Activated CD4-positive, alpha-beta memory T cell treated with anti-CD3 and anti-CD28 coated beads for 36 hours (primary cell): ENCODE data around the gene TSHZ2. TPM values are rescaled to one million over a fixed set of nuclear protein-coding genes. Genes with fewer than 3 reads are reported as not detected.
"Not testable (repeated sequence)": the region's sequence is repeated elsewhere in the genome, so short reads cannot be mapped to it uniquely, and the experiment has no call there.

ENCODE experiments used
- CTCF ChIA-PET: fragments of 350-600 bp; sonication (Branson Sonifier 250); formaldehyde crosslinking; loops from one replicate; lab custom pipeline; 2021; ENCODE audit warnings: antibody characterized with exemption, inconsistent platforms; lab: Charles Lee
- POLR2A ChIA-PET: fragments of 350-600 bp; sonication (Branson Sonifier 250); formaldehyde crosslinking; loops from one replicate; lab custom pipeline; 2021; ENCODE audit warnings: antibody characterized with exemption; lab: Charles Lee
- DNase-seq: peaks from one replicate; pipeline ENCODE4 v3.0.0-alpha.2; 2020
- H3K27ac Mint-ChIP-seq: one replicate; pipeline ENCODE4 v1.8.0; 2021; ENCODE audit warnings: mixed read lengths
- H3K27me3 Mint-ChIP-seq: one replicate; pipeline ENCODE4 v1.8.0; 2021; ENCODE audit warnings: mixed read lengths
- H3K36me3 Mint-ChIP-seq: one replicate; pipeline ENCODE4 v1.8.0; 2021; ENCODE audit warnings: mixed read lengths
- H3K4me1 Mint-ChIP-seq: one replicate; pipeline ENCODE4 v1.8.0; 2021; ENCODE audit warnings: low read depth, mixed read lengths
- H3K4me3 Mint-ChIP-seq: one replicate; pipeline ENCODE4 v1.8.0; 2021; ENCODE audit warnings: mild to moderate bottlenecking, mixed read lengths
- H3K9me3 Mint-ChIP-seq: one replicate; pipeline ENCODE4 v1.8.0; 2021; ENCODE audit warnings: mixed read lengths
- intact Hi-C: fragments of 100-400 bp; cut with micrococcal nuclease; formaldehyde crosslinking; loops from one replicate; pipeline ENCODE4 v1.15.1; 2023
- total RNA-seq, 2 experiments: library from RNA; stranded (reverse); gene quantifications; one replicate each; pipeline ENCODE4 v1.2.3, GENCODE V29; 2021

The TSHZ2 gene
- total RNA-seq, 2 experiments from 2014 or later, result 28.9 to 36.0 TPM

DNA sequence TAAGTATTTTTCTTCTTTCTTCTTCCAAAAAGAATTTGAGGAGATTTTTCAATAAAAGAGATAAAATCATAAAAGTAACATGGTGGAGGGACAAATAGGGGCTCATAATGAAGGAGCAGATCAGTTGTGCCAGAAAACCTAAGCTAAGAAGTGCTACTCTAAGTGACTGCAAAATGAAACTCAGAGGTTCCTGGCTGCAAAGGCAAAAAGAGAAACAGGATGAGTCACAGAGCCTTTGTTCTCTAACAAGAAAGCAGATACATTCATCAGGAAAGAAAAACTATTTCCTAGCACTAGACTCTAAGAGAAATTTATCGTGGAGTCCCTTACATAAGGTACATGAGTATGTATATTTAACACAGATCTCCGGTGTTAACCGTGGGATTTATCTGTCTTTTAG lies 49.8 kb downstream of the TSHZ2 start:
- POLR2A ChIA-PET, result interaction anchor here (0.6 to 1.6 kb wide), 5 partner anchors 9 to 56 kb away, joined by 3 to 10 read pairs (median 5); no protein-coding TSS in a partner anchor
- Mint-ChIP-seq H3K27ac (peak overlapping the region; percentile 92), H3K4me3 (peak overlapping the region; percentile 12), H3K4me1 (peaks cover 79% of the 10 kb centered on the region), H3K27me3 (peaks cover under 1% of the 10 kb centered on the region), H3K9me3 (peaks cover 4% of the 10 kb centered on the region), H3K36me3 (peaks cover 21% of the 10 kb centered on the region)
- intact Hi-C loops, result loop anchor here (1.0 to 5.0 kb wide), 6 partner anchors 20 to 620 kb away; no protein-coding TSS in a partner anchor
- peak; percentile 32 for DNase-seq
- CTCF ChIA-PET, result interaction anchor here (0.9 kb wide), 1 partner anchor 274 kb away, joined by 3 read pairs; no protein-coding TSS in a partner anchor

DNA sequence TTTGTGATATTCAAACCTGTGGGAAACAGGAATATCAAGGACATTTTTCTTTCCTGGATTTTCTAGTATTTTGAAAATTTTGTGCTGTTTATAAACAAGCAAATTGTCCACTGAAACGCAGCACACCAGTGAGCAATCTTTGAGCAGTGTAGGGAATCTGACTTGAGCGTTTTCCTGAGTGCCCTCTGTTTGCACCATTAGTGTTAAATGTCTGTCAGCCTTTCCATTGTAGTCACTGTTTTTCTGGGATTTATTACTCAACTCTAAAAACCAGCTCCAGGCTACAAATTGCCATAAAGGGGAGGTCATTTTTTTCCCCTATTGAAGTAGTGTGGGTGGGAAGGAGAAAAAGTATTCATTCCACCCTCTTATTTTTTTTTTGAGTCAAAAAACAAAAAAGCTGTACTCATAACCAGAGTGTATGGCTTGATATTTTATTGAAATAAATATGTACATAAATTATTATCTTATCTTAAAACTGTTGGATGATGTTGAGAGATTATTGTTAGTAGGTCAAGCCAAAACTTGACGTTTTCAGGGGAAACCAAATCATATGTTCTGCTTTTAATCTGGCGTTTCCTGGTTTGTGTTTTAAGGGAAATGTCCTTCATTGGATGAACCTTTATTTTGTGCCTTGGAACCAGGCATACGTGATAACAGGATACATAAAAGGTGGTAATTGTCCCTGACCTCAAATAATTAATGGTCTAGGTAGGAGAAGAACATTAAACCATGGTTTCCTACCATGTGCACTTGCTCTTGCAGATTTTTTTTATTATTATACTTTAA lies 51.8 kb downstream of the TSHZ2 start:
- H3K27me3 Mint-ChIP-seq, result no peaks in the 10 kb centered on the region
- H3K36me3 Mint-ChIP-seq, result peaks cover 21% of the 10 kb centered on the region
- H3K9me3 Mint-ChIP-seq, result no peaks in the 10 kb centered on the region
- POLR2A ChIA-PET, result interaction anchor here (1.0 kb wide), 4 partner anchors 23 to 122 kb away, joined by 3 to 24 read pairs (median 4); no protein-coding TSS in a partner anchor
- peaks cover 78% of the 10 kb centered on the region for H3K4me1 Mint-ChIP-seq
- CTCF ChIA-PET, result interaction anchor here (0.7 kb wide), 1 partner anchor 130 kb away, joined by 3 read pairs; no protein-coding TSS in a partner anchor
- no peak for DNase-seq
- intact Hi-C loops, result loop anchor here (1.0 to 5.0 kb wide), 4 partner anchors 54 to 622 kb away; no protein-coding TSS in a partner anchor
- H3K27ac Mint-ChIP-seq, result peak overlapping the region; percentile 92
- H3K4me3 Mint-ChIP-seq, result peak overlapping the region; percentile 23

DNA sequence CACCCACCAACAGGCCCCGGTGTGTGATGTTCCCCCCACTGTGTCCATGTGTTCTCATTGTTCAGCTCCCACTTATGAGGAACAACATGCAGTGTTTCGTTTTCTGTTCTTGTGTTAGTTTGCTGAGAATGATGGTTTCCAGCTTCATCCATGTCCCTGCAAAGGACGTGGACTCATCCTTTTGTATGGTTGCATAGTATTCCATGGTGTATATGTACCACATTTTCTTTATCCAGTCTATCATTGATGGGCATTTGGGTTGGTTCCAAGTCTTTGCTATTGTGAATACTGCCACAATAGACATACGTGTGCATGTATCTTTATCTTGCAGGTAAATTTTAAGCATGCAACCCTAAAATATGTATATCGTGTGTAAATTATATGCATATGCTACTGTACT lies 52.5 kb downstream of the TSHZ2 start:
- H3K4me1 Mint-ChIP-seq, result peaks cover 77% of the 10 kb centered on the region
- POLR2A ChIA-PET, DNase-seq, H3K27me3 Mint-ChIP-seq, CTCF ChIA-PET, H3K9me3 Mint-ChIP-seq, H3K4me3 Mint-ChIP-seq: not testable (repeated sequence)
- intact Hi-C loops, result loop anchor here (1.0 to 5.0 kb wide), 3 partner anchors 54 to 622 kb away; no protein-coding TSS in a partner anchor
- peak overlapping the region; percentile 76 for H3K27ac Mint-ChIP-seq
- peaks cover 16% of the 10 kb centered on the region for H3K36me3 Mint-ChIP-seq

DNA sequence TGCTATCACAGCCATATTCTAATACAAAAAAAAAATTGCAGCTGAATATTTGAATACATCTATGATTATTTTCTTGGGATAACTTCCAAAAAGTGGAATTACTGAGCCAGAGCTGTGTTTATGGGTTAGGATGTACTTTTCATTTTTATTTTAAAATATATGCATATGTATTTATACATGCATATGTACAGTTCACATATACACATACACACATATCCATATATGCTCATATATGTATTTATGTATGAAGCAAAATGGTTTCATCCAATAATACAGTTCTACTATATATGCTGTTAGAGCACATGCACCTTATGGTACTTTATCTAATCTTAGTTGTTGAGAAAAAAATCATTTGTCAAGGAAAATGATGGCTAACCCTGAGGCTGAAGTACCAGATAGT lies 54.9 kb downstream of the TSHZ2 start:
- ChIA-PET POLR2A (no interaction called here), CTCF (interaction anchor here (1.5 kb wide), 1 partner anchor 52 kb away, joined by 3 read pairs; no protein-coding TSS in a partner anchor)
- H3K4me1 Mint-ChIP-seq, result peaks cover 75% of the 10 kb centered on the region
- H3K36me3 Mint-ChIP-seq, result peaks cover 6% of the 10 kb centered on the region
- H3K27ac Mint-ChIP-seq, result peak overlapping the region; percentile 80
- no peaks in the 10 kb centered on the region for H3K27me3 Mint-ChIP-seq
- intact Hi-C loops, result no loop called here
- H3K4me3 Mint-ChIP-seq, result no peak overlapping the region
- no peak for DNase-seq
- H3K9me3 Mint-ChIP-seq, result no peaks in the 10 kb centered on the region

DNA sequence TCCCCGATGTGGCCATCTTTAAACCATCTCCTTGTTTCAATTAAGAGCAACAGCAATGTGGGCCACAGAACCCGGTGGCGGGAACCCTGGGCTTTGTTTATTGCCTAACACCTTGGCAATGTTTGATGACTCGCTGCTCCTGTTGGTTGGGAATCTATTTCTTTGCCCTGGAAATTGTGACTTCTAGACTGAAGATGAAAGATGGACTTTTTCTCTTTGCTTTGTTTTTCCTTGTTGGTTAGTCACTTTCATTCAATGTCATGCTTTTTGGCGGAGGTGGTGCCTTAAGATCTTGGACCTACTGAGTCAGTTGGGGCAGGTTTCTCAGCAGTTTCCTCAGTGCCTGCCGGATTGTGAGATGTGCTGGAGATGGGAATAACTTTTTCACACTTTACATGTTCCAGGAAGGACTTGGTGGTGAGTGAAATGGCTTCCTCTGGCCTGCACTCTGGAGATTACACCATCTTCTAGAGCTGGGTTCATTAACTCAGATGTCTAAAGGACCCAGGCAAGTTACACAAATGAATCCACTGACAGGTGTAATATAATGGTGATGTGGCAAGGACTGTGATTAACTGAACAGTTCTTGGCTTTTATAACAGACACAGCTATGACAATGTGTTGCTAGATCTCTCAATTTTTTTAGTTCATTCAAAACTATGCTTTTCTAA lies 56.3 kb downstream of the TSHZ2 start:
- peak overlapping the region; percentile 80 for H3K27ac Mint-ChIP-seq
- CTCF ChIA-PET, result interaction anchor here (1.5 kb wide), 1 partner anchor 49 kb away, joined by 3 read pairs; no protein-coding TSS in a partner anchor

DNA sequence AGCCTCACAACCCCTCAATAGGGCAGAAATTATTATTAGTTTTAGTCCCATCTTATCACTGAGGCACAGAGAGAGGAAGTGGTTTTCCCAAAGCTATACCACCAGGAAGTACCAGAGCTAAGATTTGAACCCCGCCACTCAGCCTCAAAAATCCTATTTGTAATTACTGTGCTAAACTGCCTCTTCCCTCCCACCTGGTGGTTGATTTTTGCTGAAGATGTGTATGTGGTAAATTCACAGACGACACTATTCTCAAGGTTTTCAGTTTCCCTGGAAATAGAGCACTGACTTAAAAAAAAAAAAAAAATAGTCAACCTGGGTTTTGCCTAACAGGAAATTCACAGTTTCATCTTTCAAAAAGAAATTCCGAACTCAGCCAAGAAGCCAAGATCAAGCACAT lies 57.9 kb downstream of the TSHZ2 start:
- H3K4me3 Mint-ChIP-seq, result no peak overlapping the region
- intact Hi-C loops, result no loop called here
- peak overlapping the region; percentile 79 for H3K27ac Mint-ChIP-seq
- POLR2A ChIA-PET, result interaction anchor here (2.4 to 3.1 kb wide), 2 partner anchors 41 to 55 kb away, joined by 10 to 14 read pairs; no protein-coding TSS in a partner anchor
- H3K9me3 Mint-ChIP-seq, result no peaks in the 10 kb centered on the region
- peaks cover 70% of the 10 kb centered on the region for H3K4me1 Mint-ChIP-seq
- no peaks in the 10 kb centered on the region for H3K27me3 Mint-ChIP-seq
- CTCF ChIA-PET, result interaction anchor here (1.0 to 1.3 kb wide), 3 partner anchors 17 to 910 kb away, joined by 3 to 4 read pairs (median 3); no protein-coding TSS in a partner anchor
- no peak for DNase-seq
- H3K36me3 Mint-ChIP-seq, result peaks cover 6% of the 10 kb centered on the region

More for the DNA sequence above, 56.3 kb downstream of the TSHZ2 start:
- H3K36me3 Mint-ChIP-seq, result peaks cover 6% of the 10 kb centered on the region
- H3K4me3 Mint-ChIP-seq, result peak overlapping the region; percentile 2
- no peaks in the 10 kb centered on the region for H3K9me3 Mint-ChIP-seq
- H3K27me3 Mint-ChIP-seq, result no peaks in the 10 kb centered on the region
- intact Hi-C loops, result loop anchor here (1.0 kb wide), 1 partner anchor 42 kb away; no protein-coding TSS in a partner anchor
- DNase-seq, result peak; percentile 66
- POLR2A ChIA-PET, result interaction anchor here (1.0 to 3.1 kb wide), 4 partner anchors 43 to 57 kb away, joined by 3 to 14 read pairs (median 6); no protein-coding TSS in a partner anchor
- peaks cover 70% of the 10 kb centered on the region for H3K4me1 Mint-ChIP-seq

DNA sequence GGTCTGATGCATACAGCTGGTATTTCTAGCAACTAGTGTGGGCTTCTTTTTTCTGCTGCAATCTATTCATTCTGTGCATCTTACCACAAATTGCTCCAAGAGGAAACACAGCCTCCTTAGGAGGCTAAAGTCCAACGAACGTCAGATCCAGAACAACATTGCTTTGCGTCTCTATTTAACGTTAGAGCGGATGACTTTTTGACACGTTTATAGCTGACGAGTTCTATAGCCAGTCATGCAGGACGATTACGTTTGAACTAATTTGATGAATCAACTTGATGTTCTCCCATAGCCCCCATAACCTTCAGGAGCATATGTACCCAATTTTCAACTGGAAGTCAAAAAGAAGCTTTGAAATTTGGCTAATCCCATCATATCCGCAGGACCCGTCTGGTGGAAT lies 59.9 kb downstream of the TSHZ2 start:
- CTCF ChIA-PET, result interaction anchor here (1.2 kb wide), 2 partner anchors 19 to 720 kb away, joined by 3 to 4 read pairs; no protein-coding TSS in a partner anchor
- Mint-ChIP-seq H3K4me1 (peaks cover 69% of the 10 kb centered on the region), H3K36me3 (peaks cover 5% of the 10 kb centered on the region), H3K27me3 (no peaks in the 10 kb centered on the region), H3K27ac (no peak overlapping the region), H3K4me3 (no peak overlapping the region), H3K9me3 (no peaks in the 10 kb centered on the region)
- intact Hi-C loops, result no loop called here
- no peak for DNase-seq
- POLR2A ChIA-PET, result no interaction called here

DNA sequence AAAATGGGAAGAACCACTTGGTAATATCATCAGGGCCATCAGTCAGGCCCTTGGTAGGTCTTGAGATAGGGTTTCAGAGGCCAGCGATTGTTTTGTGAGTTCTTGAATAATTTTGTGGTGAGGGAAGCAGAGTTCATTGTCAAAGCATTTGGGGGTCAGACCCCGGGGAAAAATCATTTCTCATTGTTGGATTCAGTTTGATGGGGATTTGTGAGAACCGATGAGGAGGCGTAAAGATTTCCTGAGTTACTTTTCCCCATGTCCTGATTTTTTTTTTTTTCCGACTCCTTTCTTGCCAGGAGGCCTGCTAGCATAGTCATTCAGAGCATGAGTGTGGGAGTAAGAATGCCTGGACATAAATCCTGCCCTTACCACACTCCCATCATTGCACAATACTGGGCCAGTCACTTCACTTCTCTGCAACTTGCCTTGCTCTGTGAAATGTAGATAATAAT lies 60.3 kb downstream of the TSHZ2 start:
- DNase-seq, result no peak
- POLR2A ChIA-PET, result no interaction called here
- Mint-ChIP-seq H3K4me3 (no peak overlapping the region), H3K4me1 (peaks cover 65% of the 10 kb centered on the region), H3K9me3 (no peaks in the 10 kb centered on the region), H3K27ac (peak overlapping the region; percentile 3), H3K36me3 (peaks cover 5% of the 10 kb centered on the region), H3K27me3 (no peaks in the 10 kb centered on the region)
- intact Hi-C loops, result no loop called here
- CTCF ChIA-PET, result interaction anchor here (1.2 kb wide), 1 partner anchor 720 kb away, joined by 3 read pairs; no protein-coding TSS in a partner anchor

DNA sequence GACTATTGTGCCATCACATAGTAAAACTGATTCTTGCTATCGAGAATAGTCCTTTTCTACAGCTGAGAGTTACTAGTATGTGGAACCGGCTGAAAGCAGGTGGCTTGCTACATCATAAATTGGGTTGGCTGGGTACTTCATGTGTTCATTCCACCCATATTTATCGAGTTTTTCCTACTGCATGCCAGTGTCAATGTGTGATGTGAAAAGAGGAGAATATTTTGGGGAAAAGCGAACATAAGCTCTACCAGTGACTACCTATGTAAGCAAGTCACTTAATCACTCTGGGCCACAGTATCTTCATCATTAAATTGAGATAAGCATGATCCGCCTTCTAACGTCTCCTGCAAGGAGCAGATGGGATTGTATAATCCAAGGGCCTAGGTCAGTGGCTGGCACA lies 61.0 kb downstream of the TSHZ2 start:
- Mint-ChIP-seq H3K4me1 (peaks cover 60% of the 10 kb centered on the region), H3K27me3 (no peaks in the 10 kb centered on the region), H3K4me3 (no peak overlapping the region), H3K9me3 (no peaks in the 10 kb centered on the region), H3K27ac (no peak overlapping the region), H3K36me3 (peaks cover 6% of the 10 kb centered on the region)
- ChIA-PET POLR2A (no interaction called here), CTCF (no interaction called here)
- DNase-seq, result no peak
- intact Hi-C loops, result no loop called here

DNA sequence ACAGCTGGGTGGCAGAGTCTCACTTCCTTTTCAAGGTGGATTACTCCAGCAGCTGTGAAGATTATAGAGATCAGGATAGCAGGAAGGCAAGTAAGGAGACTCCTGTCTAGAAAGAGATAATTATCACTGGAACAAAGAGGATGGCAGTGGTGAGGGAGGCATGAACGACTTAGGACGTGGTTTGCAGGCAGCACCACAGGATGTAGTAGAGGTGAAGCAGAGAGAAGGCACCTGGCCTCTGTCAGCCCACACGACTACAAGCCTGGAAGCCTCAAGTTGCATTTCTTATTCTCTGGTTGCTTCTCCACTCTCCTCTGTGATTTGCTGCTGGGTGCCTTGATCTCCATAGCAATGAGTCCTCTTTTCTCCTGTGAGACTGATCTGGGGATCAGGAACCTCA lies 62.7 kb downstream of the TSHZ2 start:
- DNase-seq, result peak; percentile 49
- H3K27ac Mint-ChIP-seq, result peak overlapping the region; percentile 43
- H3K27me3 Mint-ChIP-seq, result no peaks in the 10 kb centered on the region
- ChIA-PET POLR2A (no interaction called here), CTCF (no interaction called here)
- no peak overlapping the region for H3K4me3 Mint-ChIP-seq
- peaks cover 6% of the 10 kb centered on the region for H3K36me3 Mint-ChIP-seq
- intact Hi-C loops, result no loop called here
- peaks cover 48% of the 10 kb centered on the region for H3K4me1 Mint-ChIP-seq
- no peaks in the 10 kb centered on the region for H3K9me3 Mint-ChIP-seq

DNA sequence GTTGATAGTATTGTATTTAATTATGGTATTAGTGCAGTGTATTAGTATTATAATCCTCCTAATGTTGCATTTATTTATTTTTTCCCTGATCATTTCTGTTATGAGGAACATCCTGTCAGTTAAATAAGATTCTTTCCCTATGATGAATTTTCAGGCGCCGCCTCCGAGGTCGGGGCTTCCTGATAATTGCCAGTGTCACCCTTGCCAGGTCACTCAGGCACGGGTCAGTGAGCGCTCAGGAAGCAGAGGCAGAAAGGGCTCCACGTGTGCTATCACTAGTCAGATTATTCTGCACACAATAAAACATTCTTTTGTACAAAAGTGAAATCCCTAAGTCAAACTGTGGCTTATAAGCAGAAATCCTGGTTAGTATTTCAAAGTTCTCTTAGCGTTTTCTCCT lies 64.8 kb downstream of the TSHZ2 start:
- intact Hi-C loops, result no loop called here
- ChIA-PET POLR2A (no interaction called here), CTCF (no interaction called here)
- peaks cover 44% of the 10 kb centered on the region for H3K4me1 Mint-ChIP-seq
- peaks cover 6% of the 10 kb centered on the region for H3K36me3 Mint-ChIP-seq
- no peak overlapping the region for H3K27ac Mint-ChIP-seq
- no peaks in the 10 kb centered on the region for H3K27me3 Mint-ChIP-seq
- no peak for DNase-seq
- H3K9me3 Mint-ChIP-seq, result no peaks in the 10 kb centered on the region
- H3K4me3 Mint-ChIP-seq, result no peak overlapping the region
